NCI-H1092 treated with DMSO at 0.1 percent for 48 hours (cell line): ENCODE measurements around the gene CARD14.
"Not testable (repeated sequence)": the region's sequence is repeated elsewhere in the genome, so short reads cannot be mapped to it uniquely, and the experiment has no call there.

Experiments used
- DNase-seq: peaks from one replicate; lab custom pipeline; 2025; lab: John Stamatoyannopoulos, UW

The CARD14 gene

GRCh38 chr17:80248894-80249710, 79.3 kb downstream of the CARD14 start:
- no peak for DNase-seq

DNA sequence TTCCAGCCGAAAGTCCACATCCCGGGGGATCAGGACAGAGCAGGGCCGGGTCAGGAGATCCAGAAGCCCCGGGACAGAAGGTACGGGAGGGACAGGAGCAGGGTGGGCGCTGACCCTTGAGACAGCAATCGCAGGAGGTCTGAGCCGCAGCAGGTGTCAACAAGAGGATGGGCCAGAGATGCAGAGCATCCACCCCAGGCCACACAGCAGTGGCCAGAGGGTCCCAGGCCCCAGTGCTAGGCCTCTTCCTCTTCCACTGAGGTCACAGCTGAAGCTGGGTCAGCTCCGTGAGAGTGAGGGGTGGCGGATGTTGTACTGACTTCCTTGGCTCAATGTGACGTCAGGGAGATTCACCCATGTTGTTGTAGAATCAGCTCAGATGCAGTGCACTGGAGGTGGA, 82.1 kb downstream of the CARD14 start:
- DNase-seq: no peak

GRCh38 chr17:80252871-80253270, 83.0 kb downstream of the CARD14 start:
- DNase-seq: peak; percentile 58

- no peak for DNase-seq
These were observed 84.0 kb downstream of the CARD14 start for GRCh38 chr17:80253631-80254395.

- no peak for DNase-seq
These were observed 84.8 kb downstream of the CARD14 start for GRCh38 chr17:80254396-80255251.

DNA sequence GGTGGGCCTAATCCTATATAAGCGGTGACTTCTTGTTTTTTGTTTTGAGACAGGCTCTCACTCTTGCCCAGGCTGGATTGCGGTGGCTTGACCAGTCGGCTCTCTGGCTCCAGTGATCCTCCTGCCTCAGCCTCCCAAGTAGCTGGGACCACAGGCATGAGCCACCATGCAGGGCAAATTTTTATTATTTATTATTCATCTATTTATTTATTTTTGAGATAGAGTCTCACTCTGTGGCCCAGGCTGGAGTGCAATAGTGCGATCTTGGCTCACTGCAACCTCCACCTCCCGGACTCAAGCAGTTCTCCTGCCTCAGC, 86.2 kb downstream of the CARD14 start:
- DNase-seq: no peak

DNA sequence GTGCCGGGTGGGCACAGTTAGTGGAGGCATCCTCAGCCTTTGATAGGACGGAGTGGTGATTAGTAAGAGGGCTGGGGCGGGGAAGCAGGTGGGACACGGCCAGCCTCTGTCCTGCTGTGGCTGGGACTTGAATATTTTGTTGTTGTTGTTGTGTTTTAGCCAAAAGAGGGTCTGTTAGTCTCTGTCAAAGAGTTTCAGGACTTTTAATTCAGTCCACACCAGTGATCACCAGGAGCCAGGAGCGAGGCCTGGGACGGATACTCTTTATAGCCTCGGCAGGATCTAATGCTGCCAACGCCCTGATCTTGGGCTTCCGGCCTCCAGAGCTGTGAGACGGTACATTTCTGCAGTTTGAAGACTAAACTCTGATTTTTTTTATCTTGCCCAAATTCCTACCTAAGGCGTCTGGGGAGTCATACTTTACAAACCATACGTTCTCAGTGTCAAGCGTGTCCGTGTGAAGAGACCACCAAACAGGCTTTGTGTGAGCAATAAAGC, 87.9 kb downstream of the CARD14 start:
- no peak for DNase-seq

DNA sequence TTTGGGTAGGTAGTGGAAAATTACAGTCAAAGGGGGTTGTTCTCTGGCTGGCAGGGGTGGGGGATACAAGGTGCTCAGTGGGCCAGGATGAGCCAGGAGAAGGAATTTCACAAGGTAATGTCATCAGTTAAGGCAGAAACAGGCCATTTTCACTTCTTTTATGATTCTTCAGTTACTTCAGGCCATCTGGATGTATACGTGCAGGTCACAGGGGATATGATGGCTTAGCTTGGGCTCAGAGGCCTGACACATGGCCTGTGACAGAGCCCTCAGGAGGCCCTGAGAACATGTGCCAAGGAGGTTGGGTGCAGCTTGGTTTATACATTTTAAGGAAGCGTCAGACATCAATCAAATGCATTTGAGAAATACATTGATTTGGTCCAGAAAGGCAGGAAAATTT, 88.5 kb downstream of the CARD14 start:
- not testable (repeated sequence) for DNase-seq
